GM21528 (cell line): ENCODE data around the gene NAMPT.

Experiments used
- ATAC-seq: cut with Tn5 transposase; IDR thresholded peaks from one replicate; pipeline ENCODE4 v1.9.1; 2021; ENCODE audit warnings: mild to moderate bottlenecking, moderate library complexity; ENCODE audit not compliant: unreplicated experiment, low FRiP score

The NAMPT gene

DNA sequence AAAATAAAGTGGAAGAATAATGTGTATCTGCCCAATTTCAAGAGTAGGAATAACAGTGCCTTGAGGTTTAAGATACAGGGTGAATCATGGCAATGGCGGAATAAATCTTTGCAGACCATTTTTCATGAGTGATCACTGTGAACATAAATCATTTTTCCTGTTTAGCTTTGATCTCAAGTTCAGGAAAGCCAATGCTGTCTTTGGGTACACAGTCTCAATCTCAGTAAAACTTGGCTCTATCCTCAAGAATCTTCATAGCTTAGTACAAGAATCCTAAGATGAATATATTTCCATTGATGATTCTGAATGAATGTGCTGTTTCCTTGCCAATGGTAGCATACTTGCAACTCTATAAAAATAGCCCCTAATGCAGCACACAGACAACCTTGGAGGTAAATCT, 6.8 kb downstream of the NAMPT start:
- no peak for ATAC-seq

DNA sequence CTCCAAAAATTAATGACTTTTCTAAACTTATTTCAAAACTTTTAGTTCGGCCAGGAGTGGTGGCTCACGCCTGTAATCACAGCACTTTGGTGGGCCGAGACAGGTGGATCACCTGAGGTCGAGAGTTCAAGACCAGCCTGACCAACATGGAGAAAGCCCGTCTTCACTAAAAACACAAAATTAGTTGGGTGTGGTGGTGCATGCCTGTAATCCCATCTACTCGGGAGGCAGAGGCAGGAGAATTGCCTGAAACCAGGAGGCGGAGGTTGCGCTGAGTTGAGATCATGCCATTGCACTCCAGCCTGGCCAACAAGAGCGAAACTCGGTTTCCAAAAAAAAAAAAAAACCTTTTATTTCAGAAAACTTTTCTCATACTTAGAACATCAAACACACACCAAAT, 8.3 kb downstream of the NAMPT start:
- ATAC-seq = no peak

DNA sequence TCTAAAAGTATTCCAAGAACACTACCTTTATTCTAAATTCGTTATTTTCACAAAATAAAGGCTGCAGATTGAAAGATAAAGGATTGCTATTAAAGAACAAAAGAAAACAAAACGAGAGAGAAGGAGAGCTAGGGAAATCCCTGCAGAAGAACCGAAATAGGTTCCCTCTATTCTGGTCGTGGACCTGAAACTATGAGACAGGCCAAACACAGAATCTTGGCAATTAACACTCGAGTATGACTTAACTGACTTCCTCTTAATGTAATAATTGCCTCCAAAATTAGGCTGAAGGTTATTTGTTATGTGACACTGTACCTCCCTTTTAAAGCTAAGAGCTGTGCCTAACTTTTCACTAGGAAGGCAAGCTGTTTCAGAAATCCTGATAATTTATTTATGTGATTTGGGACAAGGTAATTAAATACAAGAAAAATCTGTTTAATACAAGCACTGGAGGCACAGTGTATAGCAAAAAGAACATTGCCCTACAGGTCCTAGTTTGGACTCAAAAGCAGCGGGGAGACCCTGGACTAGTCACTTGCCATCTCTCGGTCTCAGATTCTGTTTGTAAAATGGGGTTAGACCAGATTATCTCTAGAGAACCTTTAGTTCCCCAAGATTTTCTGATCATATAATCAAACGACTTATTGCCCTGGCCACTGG, 11.6 kb downstream of the NAMPT start:
- ATAC-seq = no peak

DNA sequence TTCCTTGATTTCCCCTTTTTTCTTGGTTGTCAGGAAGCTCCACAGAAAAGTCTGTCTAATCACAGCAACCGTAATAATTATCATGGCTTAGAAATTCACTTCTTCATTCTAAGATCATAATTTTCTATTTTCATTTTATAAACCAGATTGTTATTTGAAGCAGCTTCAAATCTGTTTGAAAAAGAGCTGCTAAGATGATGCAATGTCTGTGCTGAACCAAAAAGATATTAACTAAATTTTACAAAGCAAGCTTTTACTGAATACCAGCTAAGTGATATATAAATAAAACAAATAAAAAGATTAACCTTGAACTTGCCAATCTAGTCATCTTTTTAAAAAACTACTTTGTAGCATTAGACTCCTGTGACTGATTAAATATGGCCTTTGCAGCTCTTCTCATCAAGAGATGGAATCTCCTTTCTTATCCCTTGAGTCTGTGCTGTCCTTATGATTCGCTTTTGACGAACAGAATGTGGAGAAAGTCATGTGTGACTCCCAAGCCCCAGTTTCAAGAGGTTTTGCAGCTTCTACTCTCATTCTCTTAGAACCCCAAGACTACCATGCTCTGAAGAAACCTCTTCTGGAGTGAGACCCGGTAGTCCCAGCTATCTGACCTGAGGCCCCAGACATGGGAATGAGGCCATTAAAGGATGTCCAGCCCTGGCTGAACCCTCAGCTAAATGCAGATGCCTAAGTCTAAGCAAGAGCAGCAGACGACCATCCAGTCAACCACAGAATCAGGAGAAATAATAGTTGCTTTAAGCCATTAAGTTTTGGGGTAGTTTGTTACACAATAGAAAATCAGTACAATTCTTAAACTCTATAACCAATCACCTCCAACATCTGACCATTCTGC, 14.4 kb downstream of the NAMPT start:
- ATAC-seq = no peak

DNA sequence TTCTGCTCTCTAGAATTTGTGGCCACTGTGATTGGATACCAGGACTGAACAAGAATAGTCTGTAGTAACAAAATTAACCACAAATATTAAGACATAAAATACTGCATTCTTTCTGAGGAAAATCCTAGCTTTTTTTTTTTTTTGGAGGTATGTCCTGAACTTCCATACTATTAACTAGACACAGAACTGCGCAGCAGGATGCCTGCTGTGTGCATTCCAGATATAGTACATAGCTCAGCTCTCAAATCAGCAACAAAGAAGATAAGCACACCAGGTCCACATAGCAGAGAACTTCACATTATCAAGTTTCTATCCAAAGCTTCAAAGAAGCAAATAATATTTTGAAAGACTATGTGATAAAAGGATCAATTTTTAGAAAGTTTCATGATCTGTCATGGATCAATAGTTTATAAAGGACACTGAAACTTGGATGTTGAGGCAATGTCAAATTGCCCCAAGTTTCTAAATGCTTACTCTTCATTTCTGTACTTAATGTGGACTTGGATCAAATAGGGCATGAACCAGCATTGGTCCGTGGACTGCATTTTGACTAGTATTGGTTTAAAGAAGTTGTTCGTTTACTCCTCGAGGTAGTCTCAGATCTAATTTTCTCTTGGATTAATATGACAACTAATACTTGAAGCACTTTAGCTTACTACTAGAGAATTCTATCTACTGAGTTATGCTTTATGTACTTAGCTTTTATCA, 15.4 kb downstream of the NAMPT start:
- no peak for ATAC-seq

DNA sequence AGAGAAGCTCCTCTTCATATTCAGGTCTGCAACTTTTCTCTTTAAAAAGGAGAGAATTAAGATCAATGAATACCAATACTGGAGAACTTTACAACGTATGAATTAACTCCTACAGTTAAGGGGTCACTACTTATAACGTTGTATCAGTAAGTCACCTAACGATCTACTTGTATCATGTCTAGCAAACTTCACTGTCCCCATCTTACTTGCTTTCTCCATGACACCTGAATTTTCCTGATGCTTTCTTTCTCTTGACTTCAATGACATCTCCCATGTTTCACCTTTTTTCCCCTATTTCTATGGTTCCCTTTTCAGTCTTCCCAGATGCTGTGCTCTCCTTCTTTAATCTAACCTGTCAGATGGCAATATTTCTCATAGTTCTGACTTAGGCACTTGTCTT, 19.6 kb downstream of the NAMPT start:
- ATAC-seq = no peak

DNA sequence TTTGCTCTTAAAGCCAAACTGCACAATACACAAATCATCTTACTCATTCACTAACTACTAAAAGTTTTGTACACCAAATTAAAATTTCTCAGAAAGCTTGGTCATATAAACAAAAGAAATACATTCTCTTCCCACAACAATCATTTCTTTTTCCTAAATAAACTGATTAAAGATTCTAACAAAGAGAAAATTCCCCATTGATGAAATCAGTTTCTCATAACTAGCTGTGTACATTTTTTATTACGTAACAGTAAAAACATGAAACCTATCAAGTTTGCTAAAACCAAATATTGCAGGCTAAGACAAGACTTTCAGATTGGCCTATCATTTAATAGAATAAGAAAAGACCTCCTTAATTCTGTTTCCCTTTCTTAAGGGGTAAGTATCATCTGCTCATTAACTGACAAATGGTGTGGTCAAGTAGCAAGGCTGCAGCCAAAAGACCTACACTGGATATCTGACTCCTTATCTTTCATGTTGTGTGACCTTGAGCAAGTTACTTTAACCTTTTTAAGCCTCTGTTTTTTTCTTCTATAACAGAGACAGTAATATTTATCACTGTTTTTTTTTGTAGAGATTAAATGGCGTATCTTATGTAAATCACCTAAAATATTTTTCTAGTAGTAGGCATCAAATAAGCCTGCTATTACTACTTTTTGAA, 22.4 kb downstream of the NAMPT start:
- ATAC-seq = no peak

DNA sequence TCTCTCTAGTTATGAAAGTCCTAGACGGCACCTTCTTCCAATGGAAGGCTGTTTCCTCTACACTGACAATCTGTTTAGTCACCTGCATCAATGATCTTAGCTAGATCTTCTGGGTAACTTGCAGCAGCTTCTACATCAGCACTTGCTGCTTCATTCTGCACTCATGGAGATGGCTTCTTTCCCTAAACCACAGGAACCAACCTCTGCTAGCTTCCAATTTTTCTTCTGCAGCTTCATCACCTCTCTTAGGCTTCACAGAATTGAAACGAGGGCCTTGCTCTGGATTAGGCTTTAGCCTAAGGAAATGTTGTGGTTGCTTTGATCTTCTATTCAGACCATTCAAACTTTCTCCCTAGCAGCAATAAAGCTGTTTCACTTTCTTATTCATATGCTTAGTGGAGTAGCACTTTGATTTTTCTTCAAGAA, 24.6 kb downstream of the NAMPT start:
- ATAC-seq = peak; percentile 48

DNA sequence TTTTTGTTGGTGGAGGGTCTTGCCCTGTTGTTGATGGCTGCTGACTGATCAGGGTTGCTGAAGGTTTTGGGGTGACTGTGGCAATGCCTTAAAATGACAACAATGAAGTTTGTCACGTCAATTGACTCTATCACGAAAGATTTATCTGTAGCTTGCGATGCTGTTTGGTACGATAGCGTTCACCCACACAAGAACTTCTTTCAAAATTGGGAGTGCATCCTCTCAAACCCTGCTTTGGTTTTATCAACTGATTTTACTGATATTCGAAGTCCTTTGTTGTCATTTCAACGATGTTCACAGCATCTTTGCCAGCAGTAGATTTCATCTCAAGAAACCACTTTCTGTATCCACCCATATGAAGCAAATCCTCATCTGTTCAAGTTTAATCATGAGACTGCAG, 26.0 kb downstream of the NAMPT start:
- ATAC-seq = no peak

DNA sequence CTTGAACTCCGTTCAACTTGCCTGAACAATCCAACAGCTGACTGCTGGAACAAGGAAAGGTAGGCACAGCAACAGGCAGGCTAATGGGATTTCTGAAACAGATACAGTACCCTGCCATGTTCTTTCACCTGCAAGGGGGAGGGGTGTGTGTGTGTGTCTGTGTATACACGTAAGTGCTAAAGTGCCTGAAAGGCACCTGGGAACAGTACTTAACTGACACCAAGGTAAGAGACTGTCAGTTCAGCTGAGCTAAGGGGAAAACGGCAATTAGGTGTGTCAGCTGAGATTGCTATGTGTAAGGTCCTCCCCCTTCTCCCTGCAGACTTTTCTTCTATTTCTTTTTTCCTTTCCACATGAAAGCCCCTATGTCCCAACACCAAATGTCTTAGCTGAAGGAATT, 27.0 kb downstream of the NAMPT start:
- ATAC-seq = no peak

DNA sequence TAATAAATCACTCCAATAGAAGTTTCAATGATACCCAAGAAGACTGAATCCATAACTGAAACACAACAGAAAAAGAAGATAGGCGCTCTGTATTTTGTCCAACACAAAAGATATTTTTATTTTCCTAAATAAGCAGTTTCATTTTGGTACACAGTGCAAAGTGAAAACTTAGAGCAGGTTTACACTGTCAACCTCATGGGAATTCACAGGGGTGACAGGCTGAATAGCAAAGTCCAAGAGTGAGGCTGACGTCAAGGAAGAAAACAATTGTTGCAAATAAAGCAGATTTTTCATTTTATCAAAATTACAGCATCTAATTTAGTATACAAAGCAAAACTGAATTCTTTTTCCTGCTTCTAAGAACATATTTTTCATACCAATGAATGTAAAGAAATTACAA, 28.6 kb downstream of the NAMPT start:
- no peak for ATAC-seq

DNA sequence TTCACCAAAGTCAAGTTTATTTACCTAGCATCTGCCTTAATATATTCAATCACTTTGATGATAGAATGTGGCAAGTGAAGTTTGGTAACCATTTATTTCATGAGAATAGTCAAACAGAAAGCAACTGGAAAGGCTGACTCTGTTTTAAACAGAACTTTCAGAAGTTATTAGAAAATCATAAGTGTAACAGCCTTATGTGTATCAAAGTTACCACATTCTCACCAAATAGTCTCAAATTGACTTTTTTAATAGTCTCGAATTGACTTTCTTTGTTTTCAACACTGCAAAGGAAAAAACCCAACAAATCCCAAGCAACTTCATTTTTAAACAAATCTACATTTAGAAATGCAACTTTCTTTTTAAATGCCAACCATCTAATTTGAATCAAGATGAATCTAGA, 29.5 kb downstream of the NAMPT start:
- ATAC-seq = no peak

DNA sequence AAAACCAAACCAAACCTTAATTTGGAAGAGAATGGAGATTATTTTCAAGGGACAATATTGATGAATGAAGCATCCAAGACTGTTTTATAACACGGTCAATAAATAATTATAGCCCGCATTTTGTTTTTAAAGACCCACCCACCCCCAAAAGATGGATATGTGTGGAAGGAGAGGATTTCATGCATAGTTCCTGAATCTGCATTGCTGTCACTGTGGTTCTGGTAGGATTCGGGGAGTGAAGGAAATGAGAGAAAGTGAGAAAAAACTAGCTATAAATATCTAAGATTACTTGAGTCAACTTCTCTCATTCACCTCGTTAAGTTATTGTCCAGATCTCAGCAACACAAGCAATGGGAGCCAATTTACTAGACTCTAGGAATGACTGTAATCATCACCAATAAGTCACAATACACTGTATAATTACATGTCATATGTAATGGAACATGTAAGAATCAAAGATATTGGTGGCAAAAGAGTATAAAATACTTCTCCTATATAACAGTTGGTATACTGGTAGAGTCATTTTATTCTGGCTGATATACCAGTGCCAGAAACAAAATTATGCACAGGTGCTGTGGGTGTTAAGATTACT, 30.2 kb downstream of the NAMPT start:
- no peak for ATAC-seq

DNA sequence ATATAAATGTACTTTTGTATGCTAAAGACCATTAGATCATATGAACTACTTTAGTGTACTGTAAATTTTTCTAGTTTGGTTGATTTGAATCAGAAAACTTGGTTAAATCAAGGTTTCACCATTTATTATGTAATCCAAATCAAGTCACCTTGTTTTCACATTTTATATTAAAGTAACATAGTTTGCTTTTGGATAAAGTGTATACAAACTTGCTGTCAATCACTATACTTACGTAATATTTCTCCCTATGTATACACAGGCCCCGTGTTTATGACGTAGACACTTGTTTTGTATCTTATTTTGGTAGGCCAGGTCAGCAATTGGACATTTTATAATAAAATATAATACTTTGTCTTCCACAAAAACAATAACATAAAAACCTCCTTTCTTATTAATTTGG, 32.2 kb downstream of the NAMPT start:
- ATAC-seq = no peak

DNA sequence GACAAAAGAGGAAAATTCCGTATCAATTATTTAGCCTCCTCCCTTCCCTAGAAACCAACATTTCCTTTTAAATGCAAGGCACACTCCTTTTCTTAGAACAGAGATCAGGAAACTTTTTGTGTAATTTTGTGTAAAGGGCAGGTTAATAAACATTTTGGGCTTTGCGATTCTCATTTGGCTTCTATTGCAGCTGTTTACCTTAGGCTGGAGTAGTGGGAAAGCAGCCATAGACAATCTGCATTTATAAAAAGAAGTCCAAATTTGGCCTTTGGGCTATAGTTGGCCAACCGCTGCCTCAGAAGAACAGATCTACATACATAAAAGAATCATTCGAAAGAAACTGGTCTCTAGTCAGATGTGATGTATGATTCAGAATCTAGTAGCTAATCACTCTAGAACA, 35.3 kb downstream of the NAMPT start:
- no peak for ATAC-seq

DNA sequence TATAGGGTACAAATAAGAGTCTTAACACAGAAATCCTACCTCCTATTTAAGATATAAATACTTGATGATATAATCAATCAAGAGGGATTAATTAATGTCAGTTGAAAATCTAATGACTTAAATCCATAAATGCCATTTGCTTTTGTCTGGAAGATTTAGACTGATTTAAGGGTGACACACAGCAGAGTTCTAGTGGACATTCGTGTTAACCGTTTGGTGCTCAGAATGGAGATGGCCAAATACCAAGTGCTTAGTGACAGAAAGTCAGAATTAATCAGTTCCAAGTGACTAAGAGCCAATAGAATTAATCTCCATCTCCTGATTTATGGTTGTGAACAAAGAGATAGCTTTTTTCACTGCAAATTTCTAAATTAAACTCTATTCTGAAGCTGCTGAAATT, 36.2 kb downstream of the NAMPT start:
- ATAC-seq = no peak

DNA sequence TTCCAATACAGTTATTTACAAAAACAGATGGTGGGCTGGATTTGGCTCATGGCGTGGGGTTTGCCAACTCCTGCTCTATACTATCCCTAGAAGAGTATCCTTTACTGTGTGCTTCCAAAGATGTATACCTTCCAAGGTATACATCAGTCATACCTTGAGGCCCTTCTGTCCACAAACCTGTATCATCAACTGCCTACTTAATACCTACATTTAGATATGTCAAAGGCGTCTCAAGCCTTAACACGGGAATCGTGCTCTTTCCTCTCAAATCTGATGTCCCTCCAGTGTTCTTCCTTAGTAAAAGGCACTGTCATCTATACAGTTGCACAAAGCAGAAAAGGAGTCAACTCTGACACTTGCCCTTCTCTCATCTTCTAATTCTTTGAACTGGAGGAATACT, 36.9 kb downstream of the NAMPT start:
- ATAC-seq = no peak

DNA sequence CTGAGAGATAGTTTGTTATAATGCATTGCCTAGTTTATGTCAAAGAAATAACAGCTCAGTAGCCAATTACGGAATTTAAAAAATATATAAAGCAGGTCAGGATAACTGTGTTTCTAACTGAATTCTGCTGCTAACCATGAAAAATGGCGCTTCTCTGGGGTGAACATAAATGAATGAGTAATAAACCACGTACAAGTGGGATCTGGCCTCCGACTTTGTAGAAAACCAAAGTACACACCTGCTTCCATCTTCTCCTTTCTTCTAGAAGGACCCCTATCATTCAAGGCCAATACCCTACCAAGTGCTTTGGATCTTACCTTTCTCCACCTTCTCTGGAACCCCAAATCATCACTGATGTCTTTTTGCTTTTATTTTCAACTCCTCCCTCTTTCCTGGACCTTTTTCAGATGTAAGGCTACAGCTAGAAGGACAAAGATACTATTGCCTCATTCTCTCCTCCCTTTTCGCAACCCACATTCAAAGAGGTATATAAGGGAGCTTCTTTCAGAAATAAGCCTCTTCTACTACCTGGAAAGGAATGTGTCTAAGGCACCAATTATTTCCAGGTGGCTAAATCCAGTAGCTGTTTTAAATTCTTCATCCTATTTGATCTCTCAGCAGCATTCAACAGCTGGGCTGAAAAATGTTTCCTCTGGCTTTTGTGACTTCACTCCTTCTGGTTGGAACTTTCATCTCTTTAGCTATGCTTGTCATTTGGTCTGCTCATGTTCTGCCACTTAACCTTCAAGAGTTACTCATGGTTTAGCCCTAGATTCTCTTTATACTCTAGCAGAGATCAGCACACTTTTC, 37.7 kb downstream of the NAMPT start:
- ATAC-seq = no peak

DNA sequence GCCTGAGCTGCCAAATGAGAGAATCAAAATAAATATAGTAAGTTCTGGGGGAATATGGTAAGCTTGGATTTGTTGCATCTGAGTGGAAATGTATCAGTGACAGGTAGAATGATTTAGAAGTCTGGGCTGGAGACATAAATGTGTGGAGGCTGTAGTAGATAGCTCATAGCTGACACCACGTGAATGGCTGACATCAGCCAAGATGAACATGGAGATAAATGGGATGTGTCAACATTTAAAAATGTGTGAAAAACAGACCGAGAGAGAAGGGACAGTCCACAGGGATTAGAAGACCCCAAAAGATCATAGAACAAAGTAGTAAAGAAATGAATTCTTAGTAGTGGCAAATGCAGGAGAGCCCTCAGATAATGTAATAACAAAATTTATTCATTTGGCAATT, 40.9 kb downstream of the NAMPT start:
- ATAC-seq = no peak

DNA sequence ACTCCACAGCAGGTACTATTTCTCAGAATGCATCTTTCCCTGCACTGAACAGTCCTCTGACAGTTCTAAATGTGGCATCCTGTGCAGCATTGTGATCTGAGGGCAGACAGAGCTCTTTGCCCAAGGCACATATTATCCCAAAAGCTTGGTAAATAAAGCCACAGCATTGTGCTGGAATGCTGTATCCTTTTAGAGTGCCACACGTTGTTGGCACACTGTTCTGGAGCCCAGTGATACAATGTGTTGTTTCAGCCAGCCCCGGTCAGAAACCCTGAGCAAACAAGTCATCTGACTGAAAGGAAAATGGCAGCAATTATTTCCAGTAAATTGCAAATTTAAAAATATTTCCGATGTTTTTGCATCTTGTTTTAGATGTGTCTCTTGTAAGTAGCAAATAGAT, 45.4 kb downstream of the NAMPT start:
- ATAC-seq = no peak
